HepG2 (cell line): ENCODE data around the gene SERPINF2. TPM values are rescaled to one million over a fixed set of nuclear protein-coding genes. Genes with fewer than 3 reads are reported as not detected.

ENCODE experiments used
- ATF1 ChIP-seq: IDR thresholded peaks from 2 replicates; pipeline ENCODE4 v1.6.1; 2016; ENCODE audit warnings: mild to moderate bottlenecking, control low read depth
- NONO ChIP-seq, 2 experiments: fragments of 450-650 bp in 1 of 2; sonication (generic) in 1 of 2; formaldehyde crosslinking in 1 of 2; IDR thresholded peaks in 1 of 2; conservative IDR thresholded peaks in 1 of 2; 2 replicates each; pipeline versions ENCODE4 v1.6.1 to v1.8.0; 2017 to 2022; ENCODE audit warnings: mild to moderate bottlenecking in 1 of 2, missing genetic modification reagents in 1 of 2, moderate library complexity in 1 of 2
- NR2F6 ChIP-seq, 2 experiments: IDR thresholded peaks; 2 replicates each; pipeline ENCODE4 v1.6.1; 2016; ENCODE audit warnings: antibody characterized with exemption in 1 of 2, mild to moderate bottlenecking in 1 of 2
- NR3C1 ChIP-seq: sonication (generic); formaldehyde crosslinking; IDR thresholded peaks from 2 replicates; pipeline ENCODE4 v1.4.0; 2020; ENCODE audit warnings: missing genetic modification reagents
- PLRG1 ChIP-seq: fragments of 450-650 bp; conservative IDR thresholded peaks from 2 replicates; pipeline ENCODE4 v1.6.1; 2016
- SAFB2 ChIP-seq: sonication (generic); formaldehyde crosslinking; IDR thresholded peaks from 2 replicates; pipeline ENCODE4 v1.5.1; 2020; ENCODE audit warnings: missing genetic modification reagents, low read depth, mild to moderate bottlenecking, borderline replicate concordance
- SRSF4 ChIP-seq: fragments of 200-400 bp; formaldehyde crosslinking; IDR thresholded peaks from one replicate; pipeline ENCODE4 v1.6.1; 2018; ENCODE audit warnings: mild to moderate bottlenecking, low read depth, low read length, moderate library complexity; ENCODE audit not compliant: poor library complexity, severe bottlenecking
- ZNF383 ChIP-seq: sonication (generic); formaldehyde crosslinking; IDR thresholded peaks from 2 replicates; pipeline ENCODE4 v1.4.0; 2020; ENCODE audit warnings: missing genetic modification reagents, mild to moderate bottlenecking, borderline replicate concordance
- ZNF460 ChIP-seq: sonication (generic); formaldehyde crosslinking; IDR thresholded peaks from 2 replicates; pipeline ENCODE4 v1.5.1; 2020; ENCODE audit warnings: missing genetic modification reagents, mild to moderate bottlenecking, borderline replicate concordance
- ZNF543 ChIP-seq: sonication (generic); formaldehyde crosslinking; IDR thresholded peaks from 2 replicates; pipeline ENCODE4 v1.4.0; 2020; ENCODE audit warnings: mild to moderate bottlenecking, missing genetic modification reagents
- ZNF713 ChIP-seq: sonication (generic); formaldehyde crosslinking; IDR thresholded peaks from 2 replicates; pipeline ENCODE4 v1.4.0; 2020; ENCODE audit warnings: mild to moderate bottlenecking, missing genetic modification reagents
- ZNF746 ChIP-seq: sonication (generic); formaldehyde crosslinking; IDR thresholded peaks from 2 replicates; pipeline ENCODE4 v1.8.0; 2022; ENCODE audit warnings: mild to moderate bottlenecking, missing genetic modification reagents
- ZZZ3 ChIP-seq: sonication (generic); formaldehyde crosslinking; IDR thresholded peaks from 2 replicates; pipeline ENCODE4 v1.4.0; 2020; ENCODE audit warnings: missing genetic modification reagents, mild to moderate bottlenecking, borderline replicate concordance
- polyA plus RNA-seq, 8 experiments: library from polyadenylated mRNA; depleted of rRNA in 3 of 8; stranded (reverse) in 7 of 8; unstranded in 1 of 8; fragments of >200 nt; fragmentation: Illumina TruSeq in 4 of 8; extraction: Trizol in 4 of 8; gene quantifications; 2 replicates each; pipeline versions ENCODE4 v1.2.1 to v1.2.3, GENCODE V29; 2011 to 2016; ENCODE audit warnings: low read depth in 4 of 8, missing spikeins in 1 of 8, mixed read lengths in 1 of 8; ENCODE audit not compliant: insufficient read depth in 1 of 8
- total RNA-seq, 5 experiments: library from RNA; depleted of rRNA; stranded (reverse); fragments of >200 nt; fragmentation: Illumina TruSeq; extraction: Trizol; gene quantifications; 2 replicates each; pipeline ENCODE4 v1.2.3, GENCODE V29; 2016; ENCODE audit warnings: low read depth in 1 of 5
- TF ChIP-seq, protein P1 (sequence below): sonication (generic); formaldehyde crosslinking; IDR thresholded peaks from 2 replicates; pipeline ENCODE4 v1.4.0; 2020; ENCODE audit warnings: mild to moderate bottlenecking, missing genetic modification reagents
- TF ChIP-seq, protein P2 (sequence below): sonication (generic); formaldehyde crosslinking; IDR thresholded peaks from 2 replicates; pipeline ENCODE4 v1.5.0; 2020; ENCODE audit warnings: missing genetic modification reagents
- TF ChIP-seq, protein P3 (sequence below): sonication (generic); formaldehyde crosslinking; IDR thresholded peaks from 2 replicates; pipeline ENCODE4 v1.9.0; 2022; ENCODE audit warnings: low read depth, missing genetic modification reagents

SERPINF2 gene
- total and polyA plus RNA-seq, 2 of the 13 experiments (the other 11 are each of a cell fraction or from before 2014, with no cell fraction given), result 309 to 548 TPM

DNA sequence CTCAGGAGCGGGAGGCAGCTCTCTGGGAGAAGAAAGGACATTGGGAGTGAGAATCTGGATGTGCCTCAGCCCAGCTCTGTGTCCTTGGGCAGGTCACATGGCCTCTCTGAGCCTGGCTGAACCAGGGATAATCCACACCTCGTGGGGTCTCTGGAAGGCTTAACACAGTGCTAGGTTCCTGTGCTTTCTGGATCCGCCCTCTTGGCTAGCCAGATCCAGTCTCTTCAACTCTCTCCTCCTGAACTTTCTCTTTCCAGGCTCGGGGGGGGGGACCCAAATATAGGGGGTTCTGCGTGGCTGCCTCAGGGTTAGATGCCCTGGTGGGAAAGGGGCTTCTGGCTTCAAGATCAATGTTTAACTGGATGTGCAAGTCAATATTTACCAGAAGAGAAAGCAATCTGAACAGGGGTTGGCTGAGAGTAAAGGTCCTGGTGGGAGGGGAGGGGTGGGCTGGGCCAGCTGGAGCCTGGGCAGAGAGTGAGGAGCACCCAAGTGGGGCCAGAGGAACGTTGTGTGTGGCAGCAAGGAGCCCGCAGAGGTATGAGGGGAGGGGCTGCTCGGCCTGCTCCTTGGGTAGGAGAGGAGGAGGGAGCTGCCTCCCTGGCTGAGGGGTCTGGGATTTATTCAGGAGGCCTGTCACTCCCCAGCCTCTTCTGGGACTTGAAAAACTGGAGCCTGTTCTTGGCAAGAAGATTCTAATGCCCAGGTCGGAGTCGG, at the start of gene SERPINF2 (continued):
- TF ChIP-seq, protein P1, sequence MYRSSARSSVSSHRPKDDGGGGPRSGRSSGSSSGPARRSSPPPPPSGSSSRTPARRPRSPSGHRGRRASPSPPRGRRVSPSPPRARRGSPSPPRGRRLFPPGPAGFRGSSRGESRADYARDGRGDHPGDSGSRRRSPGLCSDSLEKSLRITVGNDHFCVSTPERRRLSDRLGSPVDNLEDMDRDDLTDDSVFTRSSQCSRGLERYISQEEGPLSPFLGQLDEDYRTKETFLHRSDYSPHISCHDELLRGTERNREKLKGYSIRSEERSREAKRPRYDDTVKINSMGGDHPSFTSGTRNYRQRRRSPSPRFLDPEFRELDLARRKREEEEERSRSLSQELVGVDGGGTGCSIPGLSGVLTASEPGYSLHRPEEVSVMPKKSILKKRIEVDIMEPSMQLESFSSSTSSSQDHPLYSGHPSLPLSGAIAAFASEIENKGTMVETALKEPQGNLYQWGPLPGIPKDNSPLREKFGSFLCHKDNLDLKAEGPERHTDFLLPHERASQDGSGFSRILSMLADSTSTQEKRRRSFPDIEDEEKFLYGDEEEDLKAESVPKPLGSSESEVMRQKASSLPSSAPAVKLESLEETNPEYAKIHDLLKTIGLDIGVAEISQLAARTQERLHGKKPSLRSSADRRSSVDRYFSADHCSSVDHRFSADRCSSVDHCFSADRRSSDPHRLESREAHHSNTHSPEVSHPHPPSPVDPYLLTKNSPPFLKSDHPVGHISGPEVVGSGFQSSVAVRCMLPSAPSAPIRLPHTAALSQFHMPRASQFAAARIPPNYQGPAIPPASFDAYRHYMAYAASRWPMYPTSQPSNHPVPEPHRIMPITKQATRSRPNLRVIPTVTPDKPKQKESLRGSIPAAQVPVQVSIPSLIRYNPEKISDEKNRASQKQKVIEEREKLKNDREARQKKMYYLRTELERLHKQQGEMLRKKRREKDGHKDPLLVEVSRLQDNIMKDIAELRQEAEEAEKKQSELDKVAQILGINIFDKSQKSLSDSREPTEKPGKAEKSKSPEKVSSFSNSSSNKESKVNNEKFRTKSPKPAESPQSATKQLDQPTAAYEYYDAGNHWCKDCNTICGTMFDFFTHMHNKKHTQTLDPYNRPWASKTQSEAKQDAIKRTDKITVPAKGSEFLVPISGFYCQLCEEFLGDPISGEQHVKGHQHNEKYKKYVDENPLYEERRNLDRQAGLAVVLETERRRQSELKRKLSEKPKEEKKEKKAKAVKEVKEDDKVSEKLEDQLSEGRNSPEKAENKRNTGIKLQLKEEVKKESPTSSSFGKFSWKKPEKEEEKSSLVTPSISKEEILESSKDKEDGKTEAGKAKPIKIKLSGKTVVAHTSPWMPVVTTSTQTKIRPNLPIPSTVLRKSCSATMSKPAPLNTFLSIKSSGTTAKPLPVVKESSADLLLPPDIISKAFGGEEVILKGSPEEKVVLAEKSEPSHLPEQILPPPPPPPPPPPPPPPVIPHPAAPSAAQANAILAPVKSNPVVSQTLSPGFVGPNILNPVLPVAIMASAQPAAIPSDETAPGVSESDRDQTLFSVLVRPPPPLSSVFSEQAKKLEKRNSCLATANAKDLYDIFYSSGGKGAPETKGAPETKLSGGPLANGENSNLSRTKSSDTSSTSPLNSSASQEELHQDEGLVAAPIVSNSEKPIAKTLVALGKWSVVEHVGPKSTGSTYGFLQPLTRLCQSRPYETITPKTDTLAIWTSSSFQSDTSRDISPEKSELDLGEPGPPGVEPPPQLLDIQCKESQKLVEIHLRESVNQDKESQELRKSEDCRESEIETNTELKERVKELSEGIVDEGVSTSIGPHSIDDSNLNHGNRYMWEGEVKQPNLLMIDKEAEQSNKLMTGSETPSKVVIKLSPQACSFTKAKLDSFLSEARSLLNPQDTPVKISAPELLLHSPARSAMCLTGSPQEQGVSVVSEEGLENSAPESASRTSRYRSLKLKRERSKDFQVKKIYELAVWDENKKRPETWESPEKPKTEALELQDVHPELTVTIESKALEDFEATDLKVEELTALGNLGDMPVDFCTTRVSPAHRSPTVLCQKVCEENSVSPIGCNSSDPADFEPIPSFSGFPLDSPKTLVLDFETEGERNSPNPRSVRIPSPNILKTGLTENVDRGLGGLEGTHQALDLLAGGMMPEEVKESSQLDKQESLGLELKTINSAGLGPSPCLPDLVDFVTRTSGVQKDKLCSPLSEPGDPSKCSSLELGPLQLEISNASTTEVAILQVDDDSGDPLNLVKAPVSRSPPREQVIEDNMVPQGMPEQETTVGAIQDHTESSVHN, result no peak
- TF ChIP-seq, protein P2, sequence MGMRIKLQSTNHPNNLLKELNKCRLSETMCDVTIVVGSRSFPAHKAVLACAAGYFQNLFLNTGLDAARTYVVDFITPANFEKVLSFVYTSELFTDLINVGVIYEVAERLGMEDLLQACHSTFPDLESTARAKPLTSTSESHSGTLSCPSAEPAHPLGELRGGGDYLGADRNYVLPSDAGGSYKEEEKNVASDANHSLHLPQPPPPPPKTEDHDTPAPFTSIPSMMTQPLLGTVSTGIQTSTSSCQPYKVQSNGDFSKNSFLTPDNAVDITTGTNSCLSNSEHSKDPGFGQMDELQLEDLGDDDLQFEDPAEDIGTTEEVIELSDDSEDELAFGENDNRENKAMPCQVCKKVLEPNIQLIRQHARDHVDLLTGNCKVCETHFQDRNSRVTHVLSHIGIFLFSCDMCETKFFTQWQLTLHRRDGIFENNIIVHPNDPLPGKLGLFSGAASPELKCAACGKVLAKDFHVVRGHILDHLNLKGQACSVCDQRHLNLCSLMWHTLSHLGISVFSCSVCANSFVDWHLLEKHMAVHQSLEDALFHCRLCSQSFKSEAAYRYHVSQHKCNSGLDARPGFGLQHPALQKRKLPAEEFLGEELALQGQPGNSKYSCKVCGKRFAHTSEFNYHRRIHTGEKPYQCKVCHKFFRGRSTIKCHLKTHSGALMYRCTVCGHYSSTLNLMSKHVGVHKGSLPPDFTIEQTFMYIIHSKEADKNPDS (CRISPR knock-in tag), result 0 out of 2 replicates have a peak, but pooled peaks have one; percentile 30
- TF ChIP-seq ZNF383 (CRISPR knock-in tag), result no peak
- no peak for TF ChIP-seq PLRG1
- TF ChIP-seq ATF1 (CRISPR knock-in tag), result no peak
- TF ChIP-seq NR2F6 (IDR thresholded peaks at IDR 0.05), result peak; percentile 90
- peak; percentile 84 for TF ChIP-seq NR2F6 (CRISPR knock-in tag; IDR thresholded peaks at IDR 0.05)
- no peak for TF ChIP-seq ZNF543 (CRISPR knock-in tag)
- no peak for TF ChIP-seq SRSF4
- TF ChIP-seq ZNF460 (CRISPR knock-in tag), result no peak
- TF ChIP-seq ZNF746 (CRISPR knock-in tag), result peak; percentile 84; the same call in 1 of the 2 replicates
- no peak for TF ChIP-seq SAFB2 (CRISPR knock-in tag)
- no peak for TF ChIP-seq ZNF713 (CRISPR knock-in tag)
- TF ChIP-seq NONO (IDR thresholded peaks at IDR 0.05), result no peak
- 0 out of 2 replicates have a peak, but pooled peaks have one; percentile 47 for TF ChIP-seq NONO (CRISPR knock-in tag; conservative IDR thresholded peaks at IDR 0.05)
- no peak for TF ChIP-seq ZZZ3 (CRISPR knock-in tag)
- no peak for TF ChIP-seq NR3C1 (CRISPR knock-in tag)
- TF ChIP-seq, protein P3, sequence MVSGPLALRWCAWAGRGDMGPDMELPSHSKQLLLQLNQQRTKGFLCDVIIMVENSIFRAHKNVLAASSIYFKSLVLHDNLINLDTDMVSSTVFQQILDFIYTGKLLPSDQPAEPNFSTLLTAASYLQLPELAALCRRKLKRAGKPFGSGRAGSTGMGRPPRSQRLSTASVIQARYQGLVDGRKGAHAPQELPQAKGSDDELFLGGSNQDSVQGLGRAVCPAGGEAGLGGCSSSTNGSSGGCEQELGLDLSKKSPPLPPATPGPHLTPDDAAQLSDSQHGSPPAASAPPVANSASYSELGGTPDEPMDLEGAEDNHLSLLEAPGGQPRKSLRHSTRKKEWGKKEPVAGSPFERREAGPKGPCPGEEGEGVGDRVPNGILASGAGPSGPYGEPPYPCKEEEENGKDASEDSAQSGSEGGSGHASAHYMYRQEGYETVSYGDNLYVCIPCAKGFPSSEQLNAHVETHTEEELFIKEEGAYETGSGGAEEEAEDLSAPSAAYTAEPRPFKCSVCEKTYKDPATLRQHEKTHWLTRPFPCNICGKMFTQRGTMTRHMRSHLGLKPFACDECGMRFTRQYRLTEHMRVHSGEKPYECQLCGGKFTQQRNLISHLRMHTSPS, result no peak; the same call in 1 of the 2 replicates
